GM12891 (cell line): Measurements from ENCODE around the gene ANP32D.
"Not testable (repeated sequence)": the region's sequence is repeated elsewhere in the genome, so short reads cannot be mapped to it uniquely, and the experiment has no call there.

Source experiments
- DNase-seq: peaks from one replicate; pipeline ENCODE4 v3.0.0; 2011; ENCODE audit warnings: low spot score; ENCODE audit not compliant: insufficient read length
- FAIRE-seq: peaks from 2 replicates; lab custom pipeline; 2011; peaks lifted over from hg19 to GRCh38; lab: Jason Lieb, UNC
- PAX5 ChIP-seq: IDR thresholded peaks from 2 replicates; pipeline ENCODE4 v1.6.1; 2011; ENCODE audit warnings: low read length, moderate library complexity, mild to moderate bottlenecking; ENCODE audit not compliant: insufficient read depth, severe bottlenecking
- POLR2A ChIP-seq: IDR thresholded peaks from 2 replicates; pipeline ENCODE4 v1.6.1; 2011; ENCODE audit warnings: low read depth, low read length, control low read depth
- POLR2AphosphoS5 ChIP-seq: IDR thresholded peaks from 2 replicates; pipeline ENCODE4 v1.6.1; 2011; ENCODE audit warnings: low read depth, low read length, control low read depth
- POU2F2 ChIP-seq: IDR thresholded peaks from 2 replicates; pipeline ENCODE4 v1.6.1; 2011; ENCODE audit warnings: low read depth, mild to moderate bottlenecking, control low read depth, low read length, moderate library complexity
- SPI1 ChIP-seq: IDR thresholded peaks from 2 replicates; pipeline ENCODE4 v1.6.1; 2011; ENCODE audit warnings: low read depth, low read length, control low read depth
- TAF1 ChIP-seq: IDR thresholded peaks from 2 replicates; pipeline ENCODE4 v1.6.1; 2011; ENCODE audit warnings: low read depth, low read length, control low read depth

Gene ANP32D

DNA sequence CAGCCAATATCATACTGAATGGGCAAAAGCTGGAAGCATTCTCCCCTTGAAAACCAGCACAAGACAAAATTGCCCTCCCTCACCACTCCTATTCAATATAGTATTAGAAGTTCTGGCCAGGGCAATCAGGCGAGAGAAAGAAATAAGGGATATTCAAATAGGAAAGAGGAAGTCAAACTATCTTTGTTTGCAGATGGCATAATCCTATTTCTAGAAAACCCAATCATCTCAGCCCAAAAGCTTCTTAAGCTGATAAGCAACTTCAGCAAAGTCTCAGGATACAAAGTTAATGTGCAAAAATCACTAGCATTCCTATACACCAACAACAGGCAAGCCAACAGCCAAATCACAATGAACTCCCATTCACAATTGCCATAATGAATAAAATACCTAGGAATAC is 21.0 kb upstream of the ANP32D start:
- DNase-seq: no peak
- FAIRE-seq: no peak
- TF ChIP-seq SPI1 (no peak), POLR2AphosphoS5 (no peak)

GRCh38 chr12:48452961-48453360 is 19.4 kb upstream of the ANP32D start:
- DNase-seq, FAIRE-seq: not testable (repeated sequence)

DNA sequence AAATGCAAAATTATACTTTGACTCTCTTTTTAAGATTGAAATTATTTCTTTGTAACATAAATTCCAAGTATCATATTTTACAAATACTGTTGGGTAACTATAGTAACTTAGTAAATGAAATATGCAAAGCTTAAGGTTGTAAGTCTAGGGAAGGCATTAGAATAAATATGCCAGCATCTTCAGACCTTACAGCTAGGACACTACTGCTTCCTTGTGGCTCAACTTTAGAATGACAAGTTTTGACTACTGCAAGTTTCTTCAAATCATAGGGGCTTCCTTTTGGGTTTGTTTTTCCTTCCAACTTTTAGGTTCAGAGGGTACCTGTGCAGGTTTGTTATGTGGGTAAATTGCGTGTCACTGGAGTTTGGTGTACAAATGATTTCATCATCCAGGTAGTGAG is 17.7 kb upstream of the ANP32D start:
- TF ChIP-seq POLR2AphosphoS5 (no peak), PAX5 (no peak), POLR2A (no peak), POU2F2 (no peak), SPI1 (no peak), TAF1 (no peak)
- FAIRE-seq (no peak), DNase-seq (no peak)

- DNase-seq (no peak), FAIRE-seq (no peak)
- no peak for TF ChIP-seq SPI1
- TF ChIP-seq POLR2A: no peak
- no peak for TF ChIP-seq POU2F2
- no peak for TF ChIP-seq TAF1
- TF ChIP-seq POLR2AphosphoS5: no peak
- TF ChIP-seq PAX5: no peak
These were observed 17.2 kb upstream of the ANP32D start for GRCh38 chr12:48455116-48455515.

GRCh38 chr12:48459259-48459658 is 13.1 kb upstream of the ANP32D start:
- DNase-seq (no peak), FAIRE-seq (no peak)
- TF ChIP-seq SPI1: no peak

DNA sequence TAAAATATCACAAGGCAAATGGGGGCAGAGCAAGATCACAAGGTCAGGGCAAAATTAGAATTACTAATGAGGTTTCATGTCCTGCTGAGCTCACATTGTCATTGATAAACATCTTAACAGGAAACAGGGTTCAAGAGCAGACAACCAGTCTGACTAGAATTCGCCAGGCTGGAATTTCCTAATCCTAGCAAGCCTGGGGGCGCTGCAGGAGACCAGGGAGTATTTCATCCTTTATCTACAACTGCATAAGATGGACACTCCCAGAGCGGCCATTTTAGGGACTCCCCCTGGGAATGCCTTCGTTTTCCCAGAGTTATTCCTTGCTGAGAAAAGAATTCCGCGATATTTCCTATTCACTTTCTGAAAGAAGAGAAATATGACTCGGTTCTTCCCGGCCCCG is 3.3 kb upstream of the ANP32D start:
- DNase-seq, FAIRE-seq: not testable (repeated sequence)

GRCh38 chr12:48473061-48473460 is 702 bp downstream of the ANP32D start:
- TF ChIP-seq TAF1 (no peak), POU2F2 (no peak), POLR2A (no peak), POLR2AphosphoS5 (no peak), SPI1 (no peak), PAX5 (no peak)
- DNase-seq (no peak), FAIRE-seq (no peak)

GRCh38 chr12:48474497-48474896 is 2.1 kb downstream of the ANP32D start:
- not testable (repeated sequence) for DNase-seq, FAIRE-seq

GRCh38 chr12:48482198-48482597 is 9.8 kb downstream of the ANP32D start, which contains the start of gene C12orf54:
Gene C12orf54, plus strand, starts transcription at chr12:48482498. Its CDS starts 799 bp downstream, at chr12:48483297.
- no peak for DNase-seq
- no peak for FAIRE-seq
- TF ChIP-seq POLR2A (no peak), POU2F2 (no peak), POLR2AphosphoS5 (no peak), SPI1 (no peak), PAX5 (no peak), TAF1 (no peak)

DNA sequence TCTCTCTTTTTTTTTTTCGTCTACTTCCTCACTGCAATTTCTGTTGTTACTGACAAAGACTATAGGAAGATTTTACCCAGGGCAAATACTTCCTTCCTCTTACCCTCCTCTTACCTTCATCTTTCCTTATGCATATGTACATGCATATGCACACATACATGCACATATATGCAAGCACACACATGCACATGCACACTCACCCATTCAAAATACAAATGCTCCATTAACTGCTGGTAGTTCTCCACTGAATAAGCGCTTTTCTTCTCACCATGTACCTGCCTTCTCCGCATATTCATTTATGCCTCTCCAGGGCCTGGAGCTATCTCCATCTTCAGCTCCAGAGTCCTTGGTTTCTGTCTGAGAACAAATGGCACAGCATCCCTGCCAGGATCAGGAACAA is 10.6 kb downstream of the ANP32D start:
- TF ChIP-seq PAX5: no peak
- no peak for TF ChIP-seq POU2F2
- no peak for TF ChIP-seq POLR2AphosphoS5
- TF ChIP-seq POLR2A: no peak
- no peak for TF ChIP-seq TAF1
- TF ChIP-seq SPI1: no peak
- no peak for FAIRE-seq

DNA sequence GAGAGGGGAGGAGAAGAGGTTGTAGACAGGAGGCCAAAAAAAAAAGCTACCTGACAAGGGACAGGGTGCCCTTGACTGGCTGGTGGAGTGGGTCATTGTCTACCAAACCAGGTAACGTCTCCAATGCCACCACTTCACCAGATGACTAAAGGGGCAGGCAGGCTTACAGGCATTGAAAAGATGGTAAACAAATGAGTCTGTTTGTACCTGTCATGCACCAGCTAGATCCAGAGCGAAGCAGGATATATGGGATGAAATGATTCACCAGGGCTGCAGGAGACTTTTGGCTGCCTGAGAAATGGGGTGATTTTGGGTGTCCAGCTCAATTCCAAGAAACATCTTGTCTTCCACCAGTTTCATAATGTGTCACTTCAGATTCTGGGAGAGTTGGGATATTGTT is 13.9 kb downstream of the ANP32D start:
- no peak for TF ChIP-seq SPI1
- DNase-seq (no peak), FAIRE-seq (no peak)

More for the DNA sequence above, 10.6 kb downstream of the ANP32D start:
- DNase-seq: no peak

DNA sequence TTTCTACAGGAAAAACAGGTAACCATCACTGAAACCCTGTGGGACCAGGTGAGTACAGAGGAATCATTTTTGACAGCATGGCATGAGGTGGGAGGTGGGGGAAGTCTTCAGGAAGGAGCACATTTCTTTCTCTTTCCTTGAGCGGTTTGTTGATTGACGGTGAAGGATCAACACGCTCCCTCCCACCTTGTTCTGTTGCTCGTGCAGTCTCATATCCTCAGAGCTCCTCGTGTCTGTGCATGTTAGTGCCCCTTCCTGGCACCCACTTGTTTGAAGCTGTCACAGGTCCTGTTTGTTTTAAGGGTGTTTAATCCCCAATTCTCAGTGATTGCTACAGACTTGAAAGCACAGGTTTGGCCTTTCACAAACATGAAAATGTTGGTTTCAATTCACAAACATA is 14.3 kb downstream of the ANP32D start:
- no peak for TF ChIP-seq PAX5
- TF ChIP-seq POU2F2: no peak
- no peak for TF ChIP-seq POLR2AphosphoS5
- TF ChIP-seq POLR2A: no peak
- FAIRE-seq: no peak
- DNase-seq: no peak

GRCh38 chr12:48489012-48489411 is 16.7 kb downstream of the ANP32D start:
- FAIRE-seq (no peak), DNase-seq (no peak)
- peak; percentile 9; the same call in 1 of the 2 replicates for TF ChIP-seq SPI1
- TF ChIP-seq TAF1: no peak

GRCh38 chr12:48489456-48489855 is 17.1 kb downstream of the ANP32D start:
- DNase-seq, FAIRE-seq: not testable (repeated sequence)

DNA sequence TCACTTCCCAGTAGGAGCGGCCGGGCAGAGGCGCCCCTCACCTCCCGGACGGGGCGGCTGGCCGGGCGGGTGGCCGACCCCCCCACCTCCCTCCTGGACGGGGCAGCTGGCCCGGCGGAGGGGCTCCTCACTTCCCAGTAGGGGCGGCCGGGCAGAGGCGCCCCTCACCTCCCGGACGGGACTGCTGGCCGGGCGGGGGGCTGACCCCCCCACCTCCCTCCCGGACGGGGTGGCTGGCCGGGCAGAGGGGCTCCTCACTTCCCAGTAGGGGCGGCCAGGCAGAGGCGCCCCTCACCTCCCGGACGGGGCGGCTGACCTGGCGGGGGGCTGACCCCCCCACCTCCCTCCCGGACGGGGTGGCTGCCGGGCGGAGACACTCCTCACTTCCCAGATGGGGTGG is 27.9 kb downstream of the ANP32D start:
- DNase-seq, FAIRE-seq: not testable (repeated sequence)

DNA sequence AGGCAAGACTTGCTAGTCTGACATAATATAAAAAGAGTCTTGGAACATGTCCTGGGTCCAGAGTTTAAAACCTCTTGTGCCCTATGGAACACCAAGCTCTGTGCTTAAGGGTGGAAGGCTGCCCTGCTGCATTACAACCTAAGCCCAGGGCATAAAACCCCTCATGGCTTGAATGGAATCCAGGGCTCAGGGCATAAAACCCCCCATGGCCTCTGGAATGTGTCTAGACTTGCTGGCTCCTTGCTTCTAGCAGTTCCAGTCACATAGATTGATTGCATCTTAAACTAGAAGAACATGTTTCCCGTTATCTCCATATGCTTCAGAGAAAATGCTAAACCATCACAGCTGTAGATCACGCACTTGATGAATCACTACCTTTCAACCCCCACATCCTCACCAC is 34.5 kb downstream of the ANP32D start:
- DNase-seq, FAIRE-seq: not testable (repeated sequence)
